Measurements from ENCODE around the gene PDE2A.

PDE2A gene

GRCh38 chr11:72617080-72617762 is 57.0 kb downstream of the PDE2A start:
- Mint-ChIP-seq H3K4me3 (peak overlapping the region in 1 of 3 experiments; percentile 29), H3K4me1 (peaks cover 50% of the 10 kb centered on the region), H3K9me3 (no peaks in the 10 kb centered on the region), H3K36me3 (ENCODE audit: low read depth) (no peaks in the 10 kb centered on the region), H3K27me3 (ENCODE audit: low read depth) (peaks cover 43% of the 10 kb centered on the region), H3K27ac (peak overlapping the region; percentile 22 to 78 (median 75))
- TF ChIP-seq CTCF (IDR thresholded peaks at IDR 0.05; ENCODE audit: unreplicated experiment in 3 of 3): no peak

- no peak for TF ChIP-seq CTCF (IDR thresholded peaks at IDR 0.05; ENCODE audit: unreplicated experiment in 3 of 3)
- Mint-ChIP-seq H3K36me3 (ENCODE audit: low read depth) (no peaks in the 10 kb centered on the region), H3K4me3 (no peak overlapping the region), H3K27me3 (ENCODE audit: low read depth) (peaks cover 49% of the 10 kb centered on the region), H3K4me1 (peaks cover 50% of the 10 kb centered on the region), H3K27ac (no peak overlapping the region), H3K9me3 (no peaks in the 10 kb centered on the region)
Measured at GRCh38 chr11:72616655-72617054, 57.6 kb downstream of the PDE2A start.

GRCh38 chr11:72615329-72615728 is 58.9 kb downstream of the PDE2A start:
- no peak overlapping the region for H3K27ac Mint-ChIP-seq
- peaks cover 49% of the 10 kb centered on the region for H3K27me3 Mint-ChIP-seq (ENCODE audit: low read depth)
- peaks cover 50% of the 10 kb centered on the region for H3K4me1 Mint-ChIP-seq
- H3K36me3 Mint-ChIP-seq (ENCODE audit: low read depth): no peaks in the 10 kb centered on the region
- TF ChIP-seq CTCF (IDR thresholded peaks at IDR 0.05; ENCODE audit: unreplicated experiment in 3 of 3): no peak
- H3K4me3 Mint-ChIP-seq: no peak overlapping the region
- H3K9me3 Mint-ChIP-seq: no peaks in the 10 kb centered on the region

- Mint-ChIP-seq H3K4me1 (peaks cover 46% of the 10 kb centered on the region), H3K27ac (peak overlapping the region in 1 of 3 experiments; percentile 82), H3K9me3 (no peaks in the 10 kb centered on the region), H3K4me3 (peak overlapping the region in 1 of 3 experiments; percentile 57), H3K36me3 (ENCODE audit: low read depth) (no peaks in the 10 kb centered on the region), H3K27me3 (ENCODE audit: low read depth) (peaks cover 52% of the 10 kb centered on the region)
- TF ChIP-seq CTCF (IDR thresholded peaks at IDR 0.05; ENCODE audit: unreplicated experiment in 3 of 3): no peak
Measured at GRCh38 chr11:72614381-72614780, 59.8 kb downstream of the PDE2A start.

GRCh38 chr11:72613977-72614376 is 60.2 kb downstream of the PDE2A start:
- no peak for TF ChIP-seq CTCF (IDR thresholded peaks at IDR 0.05; ENCODE audit: unreplicated experiment in 3 of 3)
- no peaks in the 10 kb centered on the region for H3K36me3 Mint-ChIP-seq (ENCODE audit: low read depth)
- peaks cover 55% of the 10 kb centered on the region for H3K27me3 Mint-ChIP-seq (ENCODE audit: low read depth)
- H3K4me1 Mint-ChIP-seq: peaks cover 46% of the 10 kb centered on the region
- H3K27ac Mint-ChIP-seq: peak overlapping the region in 1 of 3 experiments; percentile 82
- H3K4me3 Mint-ChIP-seq: no peak overlapping the region
- H3K9me3 Mint-ChIP-seq: no peaks in the 10 kb centered on the region

GRCh38 chr11:72613450-72613849 is 60.8 kb downstream of the PDE2A start:
- TF ChIP-seq CTCF (IDR thresholded peaks at IDR 0.05; ENCODE audit: unreplicated experiment in 3 of 3): no peak

More at GRCh38 chr11:72613450-72613849, 60.8 kb downstream of the PDE2A start:
- Mint-ChIP-seq H3K27ac (no peak overlapping the region), H3K27me3 (ENCODE audit: low read depth) (peaks cover 51% of the 10 kb centered on the region), H3K4me1 (peaks cover 41% of the 10 kb centered on the region), H3K36me3 (ENCODE audit: low read depth) (no peaks in the 10 kb centered on the region), H3K9me3 (no peaks in the 10 kb centered on the region), H3K4me3 (no peak overlapping the region)
